Ovary (tissue), 9 donors: ENCODE results near the gene RASD1. TPM values are rescaled to one million over a fixed set of nuclear protein-coding genes. Genes with fewer than 3 reads are reported as not detected.

Source experiments
- DNase-seq, 5 donors: peaks; one replicate each; pipeline ENCODE4 v3.0.0-alpha.2; 2019 to 2020
- H3K27ac ChIP-seq, 2 donors: fragments of 200-600 bp; one replicate each; pipeline versions ENCODE4 v1.5.1 to v1.8.0; 2019 to 2022
- H3K27me3 ChIP-seq: fragments of 200-600 bp; one replicate; pipeline ENCODE4 v1.8.0; 2022
- H3K36me3 ChIP-seq: fragments of 200-600 bp; sonication (generic); one replicate; pipeline ENCODE4 v1.5.1; 2019
- H3K4me1 ChIP-seq: one replicate; pipeline ENCODE4 v1.8.1; 2013; ENCODE audit warnings: mild to moderate bottlenecking, moderate library complexity; ENCODE audit not compliant: insufficient read depth
- H3K4me3 ChIP-seq: fragments of 200-600 bp; sonication (generic); one replicate; pipeline ENCODE4 v1.5.1; 2017
- H3K9me3 ChIP-seq, 2 donors: fragments of 200-600 bp in 1 of 2; sonication (generic) in 1 of 2; one replicate each; pipeline versions ENCODE4 v1.5.1 to v1.8.1; 2013 to 2019; ENCODE audit warnings: mild to moderate bottlenecking in 1 of 2, moderate library complexity in 1 of 2
- CTCF ChIP-seq, 3 donors: fragments of 450-650 bp in 2 of 3; fragments of 200-600 bp in 1 of 3; IDR thresholded peaks; one replicate each; pipeline versions ENCODE4 v1.5.1 to v1.8.0; 2016 to 2022; ENCODE audit warnings: antibody characterized with exemption in 3 of 3, mild to moderate bottlenecking in 1 of 3
- EP300 ChIP-seq: sonication (generic); formaldehyde crosslinking; IDR thresholded peaks from one replicate; pipeline ENCODE4 v1.6.1; 2017; ENCODE audit warnings: antibody characterized with exemption
- POLR2A ChIP-seq: fragments of 450-650 bp; IDR thresholded peaks from one replicate; pipeline ENCODE4 v1.6.1; 2017; ENCODE audit warnings: antibody characterized with exemption, mild to moderate bottlenecking, moderate library complexity
- WGBS, 3 donors: extraction: QIAGEN DNeasy Blood & Tissue Kit in 1 of 3; methylation state at CpG; one replicate each; pipeline versions ENCODE4 v1.1.5 to v1.1.7; 2013 to 2017; 5-methylcytosine and 5-hydroxymethylcytosine counted together
- intact Hi-C, 4 donors: fragments of 100-400 bp; cut with DNase I; formaldehyde crosslinking; loops; one replicate each; pipeline versions ENCODE4 v1.11.0 to v1.15.1; 2022 to 2023
- polyA plus RNA-seq, 2 donors: library from polyadenylated mRNA; stranded (reverse); fragments of 200-250 nt in 1 of 2; fragments of 350-450 nt in 1 of 2; fragmentation: Illumina TruSeq in 1 of 2; extraction: RNeasy Lipid Tissue Mini Kit (QIAGEN cat#74804) in 1 of 2; gene quantifications; one replicate each; pipeline ENCODE4 v1.2.3, GENCODE V29; 2013 to 2014
- total RNA-seq, 7 donors: library from RNA; depleted of rRNA in 2 of 7; stranded (reverse); fragments of >200 nt in 2 of 7; fragmentation: NEBNext Ultra II Directional in 3 of 7; extraction: Animal tissue kit (Norgen Biotek cat#: 25700) in 3 of 7; gene quantifications; one replicate each; pipeline versions ENCODE4 v1.1.0 to v1.2.4, GENCODE V29; 2016 to 2023
- donor health status: DM: no; HTN: no; CAD: no; lungs with moderate emphysema.
- donor health status: DM: no; HTN: no; CAD: no.
- donor health status: Bipolar disorder and iron deficiency.
- donor health status: DM: yes; HTN: yes; CAD: no.
- donor health status: DM: no; HTN: no; CAD: no.
- donor health status: DM: yes; HTN: yes; CAD: no.

The RASD1 gene
- total and polyA plus RNA-seq, 9 donors, result 1.9 to 55.9 (median 27.3) TPM

GRCh38 chr17:17454276-17454675 is 41.9 kb downstream of the RASD1 start:
- Histone ChIP-seq H3K27ac (no peak overlapping the region), H3K9me3 (no peaks in the 10 kb centered on the region), H3K4me1 (no peaks in the 10 kb centered on the region), H3K27me3 (no peaks in the 10 kb centered on the region), H3K4me3 (no peak overlapping the region), H3K36me3 (no peaks in the 10 kb centered on the region)
- no peak for DNase-seq
- no peak for TF ChIP-seq CTCF (IDR thresholded peaks at IDR 0.05)
- TF ChIP-seq EP300, result no peak
- TF ChIP-seq POLR2A, result no peak
- intact Hi-C loops, result no loop called here
- 82 to 89% (median 82%) methylated on average over 1 of the region's 1 CpG for WGBS, 3 donors

GRCh38 chr17:17453088-17453487 is 43.1 kb downstream of the RASD1 start:
- TF ChIP-seq EP300, result no peak
- no peak for TF ChIP-seq POLR2A
- Histone ChIP-seq H3K4me1 (no peaks in the 10 kb centered on the region), H3K4me3 (no peak overlapping the region), H3K9me3 (no peaks in the 10 kb centered on the region), H3K27ac (no peak overlapping the region), H3K27me3 (no peaks in the 10 kb centered on the region), H3K36me3 (no peaks in the 10 kb centered on the region)
- WGBS, 3 donors, result 74 to 80% (median 75%) methylated on average over 9 of the region's 9 CpGs
- no peak for DNase-seq
- intact Hi-C loops, result no loop called here

DNA sequence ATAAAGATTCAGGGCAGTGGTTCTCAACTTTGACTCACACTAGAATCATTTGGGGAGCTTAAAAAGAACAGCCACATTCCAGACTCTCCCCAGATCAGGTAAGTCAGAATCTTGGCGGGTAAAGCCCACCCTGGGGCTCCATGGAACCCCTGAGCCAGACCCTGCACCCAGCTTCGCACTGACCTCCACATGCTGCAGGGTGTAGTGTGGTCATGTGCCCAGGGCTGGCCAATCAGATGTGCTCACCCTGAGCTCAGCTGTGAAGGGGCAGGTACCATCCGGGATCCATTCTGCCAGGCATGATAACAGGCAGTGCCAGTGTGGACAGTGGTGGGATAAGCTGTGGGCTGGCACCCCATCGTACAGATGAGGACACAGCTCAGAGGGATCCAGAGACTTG is 47.5 kb downstream of the RASD1 start:
- intact Hi-C loops, result no loop called here
- Histone ChIP-seq H3K27me3 (no peaks in the 10 kb centered on the region), H3K9me3 (no peaks in the 10 kb centered on the region), H3K27ac (no peak overlapping the region), H3K4me1 (no peaks in the 10 kb centered on the region), H3K36me3 (no peaks in the 10 kb centered on the region), H3K4me3 (no peak overlapping the region)
- DNase-seq, result no peak
- 77 to 90% (median 85%) methylated on average over 4 of the region's 4 CpGs for WGBS, 3 donors
- TF ChIP-seq CTCF (IDR thresholded peaks at IDR 0.05) (no peak), POLR2A (no peak), EP300 (no peak)

GRCh38 chr17:17448076-17448475 is 48.1 kb downstream of the RASD1 start:
- no peaks in the 10 kb centered on the region for H3K36me3 ChIP-seq
- no peaks in the 10 kb centered on the region for H3K9me3 ChIP-seq
- H3K4me1 ChIP-seq, result no peaks in the 10 kb centered on the region
- no peak for DNase-seq
- TF ChIP-seq EP300, result no peak
- TF ChIP-seq CTCF (IDR thresholded peaks at IDR 0.05), result no peak
- TF ChIP-seq POLR2A, result no peak
- no peaks in the 10 kb centered on the region for H3K27me3 ChIP-seq
- WGBS, 3 donors, result 24 to 46% (median 36%) methylated on average over 5 of the region's 5 CpGs
- no peak overlapping the region for H3K27ac ChIP-seq
- H3K4me3 ChIP-seq, result no peak overlapping the region
- intact Hi-C loops, result no loop called here

DNA sequence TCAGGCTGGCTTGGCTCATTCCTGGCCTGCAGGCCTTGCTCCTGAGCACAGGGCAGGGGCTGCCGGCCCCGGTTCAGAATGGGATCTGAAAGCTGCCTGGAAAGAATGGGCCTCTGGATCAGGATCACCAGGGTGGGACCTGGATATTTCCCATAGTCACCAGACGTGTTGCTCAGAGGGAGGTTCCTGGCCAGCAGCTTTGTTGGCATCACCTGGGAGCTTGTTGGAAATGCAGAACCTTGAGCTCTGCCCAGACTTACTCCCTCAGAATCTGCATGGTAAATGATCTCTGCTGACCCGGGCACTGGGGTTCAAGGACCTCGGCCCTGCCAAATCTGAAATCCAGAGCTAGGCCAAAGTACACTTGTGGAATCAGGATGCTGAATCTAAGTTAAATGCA is 48.9 kb downstream of the RASD1 start:
- H3K4me3 ChIP-seq, result no peak overlapping the region
- H3K9me3 ChIP-seq, result no peaks in the 10 kb centered on the region
- no peak overlapping the region for H3K27ac ChIP-seq
- intact Hi-C loops, result no loop called here
- H3K27me3 ChIP-seq, result no peaks in the 10 kb centered on the region
- H3K36me3 ChIP-seq, result no peaks in the 10 kb centered on the region
- TF ChIP-seq EP300 (no peak), POLR2A (no peak), CTCF (IDR thresholded peaks at IDR 0.05) (no peak)
- H3K4me1 ChIP-seq, result no peaks in the 10 kb centered on the region
- no peak for DNase-seq
- WGBS, 3 donors, result 85 to 88% (median 86%) methylated on average over 5 of the region's 5 CpGs
